ENCODE data around the gene SHROOM3. TPM values are rescaled to one million over a fixed set of nuclear protein-coding genes. Genes with fewer than 3 reads are reported as not detected.

The SHROOM3 gene
- total RNA-seq, 1 donor: 18.0 TPM

GRCh38 chr4:76703676-76704075 lies 268.6 kb downstream of the SHROOM3 start:
- no peak for TF ChIP-seq CTCF (IDR thresholded peaks at IDR 0.05; ENCODE audit: insufficient read depth, low read length)
- no peak overlapping the region for H3K4me3 ChIP-seq (ENCODE audit: low read depth, low read length)
- peak; percentile 63 for DNase-seq (ENCODE audit: low read depth)

GRCh38 chr4:76704133-76704881 lies 269.3 kb downstream of the SHROOM3 start:
- H3K4me3 ChIP-seq (ENCODE audit: low read depth, low read length): no peak overlapping the region
- DNase-seq (ENCODE audit: low read depth): peak; percentile 83
- no peak for TF ChIP-seq CTCF (IDR thresholded peaks at IDR 0.05; ENCODE audit: insufficient read depth, low read length)

GRCh38 chr4:76705472-76705871 lies 270.4 kb downstream of the SHROOM3 start:
- DNase-seq (ENCODE audit: low read depth): no peak

GRCh38 chr4:76706581-76706980 lies 271.6 kb downstream of the SHROOM3 start:
- no peak for TF ChIP-seq CTCF (IDR thresholded peaks at IDR 0.05; ENCODE audit: insufficient read depth, low read length)

More at GRCh38 chr4:76705472-76705871, 270.4 kb downstream of the SHROOM3 start:
- H3K4me3 ChIP-seq (ENCODE audit: low read depth, low read length): no peak overlapping the region
- TF ChIP-seq CTCF (IDR thresholded peaks at IDR 0.05; ENCODE audit: insufficient read depth, low read length): no peak

GRCh38 chr4:76708971-76709771 lies 274.1 kb downstream of the SHROOM3 start:
- TF ChIP-seq CTCF (IDR thresholded peaks at IDR 0.05; ENCODE audit: insufficient read depth, low read length): no peak
- DNase-seq (ENCODE audit: low read depth): peak; percentile 26
- H3K4me3 ChIP-seq (ENCODE audit: low read depth, low read length): no peak overlapping the region

More at GRCh38 chr4:76706581-76706980, 271.6 kb downstream of the SHROOM3 start:
- H3K4me3 ChIP-seq (ENCODE audit: low read depth, low read length): no peak overlapping the region
- no peak for DNase-seq (ENCODE audit: low read depth)

GRCh38 chr4:76709772-76710090 lies 274.7 kb downstream of the SHROOM3 start:
- no peak overlapping the region for H3K4me3 ChIP-seq (ENCODE audit: low read depth, low read length)
- DNase-seq (ENCODE audit: low read depth): no peak
- TF ChIP-seq CTCF (IDR thresholded peaks at IDR 0.05; ENCODE audit: insufficient read depth, low read length): no peak
